ENCODE measurements around the gene SPRR5.

- TF ChIP-seq POLR2A (IDR thresholded peaks at IDR 0.05; ENCODE audit: low read depth, low read length) (no peak), CTCF (IDR thresholded peaks at IDR 0.05; ENCODE audit: extremely low read depth in 1 of 2, insufficient read depth in 1 of 2, low read depth in 1 of 2, low read length in 2 of 2) (no peak), MYC (IDR thresholded peaks at IDR 0.05; ENCODE audit: low read depth, low read length) (no peak), POLR2AphosphoS5 (IDR thresholded peaks at IDR 0.05; ENCODE audit: insufficient read depth, low read depth, low read length) (no peak), JUN (IDR thresholded peaks at IDR 0.05; ENCODE audit: borderline replicate concordance, insufficient read depth, insufficient read length, low read depth) (no peak), EZH2 (IDR thresholded peaks at IDR 0.05; ENCODE audit: borderline replicate concordance, low read depth, low read length, severe bottlenecking) (no peak)
These were observed 18.3 kb upstream of the SPRR5 start for GRCh38 chr1:152928671-152929070.

All from endothelial cell of umbilical vein (primary cell).